ENCODE data around the gene CYFIP1. TPM values are rescaled to one million over a fixed set of nuclear protein-coding genes. Genes with fewer than 3 reads are reported as not detected.

Gene CYFIP1
- total RNA-seq, 1 donor from 2014 or later, result 116 TPM

DNA sequence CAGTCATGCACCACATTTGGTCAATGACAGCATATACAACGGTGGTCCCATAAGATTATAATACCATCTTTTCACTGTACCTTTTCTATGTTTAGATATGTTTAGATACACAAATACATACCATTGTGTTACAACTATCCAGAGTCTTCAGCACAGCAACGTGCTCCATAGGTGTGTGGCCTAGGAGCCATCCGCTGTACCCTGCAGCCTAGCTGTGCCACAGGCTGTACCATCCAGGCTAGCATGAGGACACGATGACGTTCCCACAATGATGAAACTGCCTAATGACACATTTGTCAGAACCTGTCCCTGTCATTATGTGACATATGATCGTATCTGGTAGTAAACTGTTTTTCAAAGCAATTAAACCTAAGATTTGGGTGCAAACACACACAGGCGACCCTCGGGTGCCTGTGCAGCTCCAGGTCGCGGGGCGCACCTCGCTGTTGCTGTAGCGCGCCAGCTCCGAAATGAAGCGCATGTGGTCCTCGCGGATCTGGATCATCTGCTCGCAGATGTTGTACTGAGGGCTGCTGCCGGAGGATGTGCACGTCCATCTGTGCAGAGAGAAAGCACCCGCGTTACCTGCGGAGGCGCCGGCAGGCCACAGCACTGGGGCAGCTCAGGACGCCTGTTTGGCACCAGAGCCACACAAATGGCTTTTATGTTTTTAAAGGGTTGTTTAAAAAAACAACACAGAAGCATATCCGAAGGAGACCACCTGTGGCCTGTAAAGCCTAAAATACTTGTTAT is 48.2 kb downstream of the CYFIP1 start:
- Histone ChIP-seq H2AFZ (ENCODE audit: low read depth, low read length) (no peak overlapping the region), H3K36me3 (ENCODE audit: insufficient read depth, low read length) (peaks cover 21% of the 10 kb centered on the region), H3K27me3 (ENCODE audit: insufficient read depth, low read length) (no peaks in the 10 kb centered on the region), H3K4me1 (ENCODE audit: insufficient read depth, low read length) (peaks cover 3% of the 10 kb centered on the region), H3K9me3 (ENCODE audit: insufficient read depth, low read depth, low read length) (no peaks in the 10 kb centered on the region), H3K4me2 (ENCODE audit: low read length) (no peak overlapping the region), H4K20me1 (ENCODE audit: insufficient read depth, low read length) (peaks cover 14% of the 10 kb centered on the region), H3K4me3 (ENCODE audit: insufficient read depth, low read depth, low read length) (no peak overlapping the region), H3K27ac (ENCODE audit: low read depth, low read length) (no peak overlapping the region), H3K79me2 (ENCODE audit: insufficient read depth, low read length) (peaks cover 8% of the 10 kb centered on the region), H3K9ac (ENCODE audit: low read length) (no peak overlapping the region)
- no peak for FAIRE-seq
- Mint-ChIP-seq H3K36me3 (ENCODE audit: low read depth, unreplicated experiment) (peaks cover 14% of the 10 kb centered on the region), H3K27me3 (ENCODE audit: low read depth, unreplicated experiment) (no peaks in the 10 kb centered on the region), H3K4me1 (ENCODE audit: low read depth, unreplicated experiment) (peaks cover 1% of the 10 kb centered on the region), H3K27ac (ENCODE audit: unreplicated experiment) (no peak overlapping the region), H3K9me3 (ENCODE audit: unreplicated experiment) (no peaks in the 10 kb centered on the region), H3K4me3 (ENCODE audit: unreplicated experiment) (no peak overlapping the region)
- no peak for TF ChIP-seq EZH2 (IDR thresholded peaks at IDR 0.05; ENCODE audit: insufficient read depth, low read length)
- TF ChIP-seq, protein P1, sequence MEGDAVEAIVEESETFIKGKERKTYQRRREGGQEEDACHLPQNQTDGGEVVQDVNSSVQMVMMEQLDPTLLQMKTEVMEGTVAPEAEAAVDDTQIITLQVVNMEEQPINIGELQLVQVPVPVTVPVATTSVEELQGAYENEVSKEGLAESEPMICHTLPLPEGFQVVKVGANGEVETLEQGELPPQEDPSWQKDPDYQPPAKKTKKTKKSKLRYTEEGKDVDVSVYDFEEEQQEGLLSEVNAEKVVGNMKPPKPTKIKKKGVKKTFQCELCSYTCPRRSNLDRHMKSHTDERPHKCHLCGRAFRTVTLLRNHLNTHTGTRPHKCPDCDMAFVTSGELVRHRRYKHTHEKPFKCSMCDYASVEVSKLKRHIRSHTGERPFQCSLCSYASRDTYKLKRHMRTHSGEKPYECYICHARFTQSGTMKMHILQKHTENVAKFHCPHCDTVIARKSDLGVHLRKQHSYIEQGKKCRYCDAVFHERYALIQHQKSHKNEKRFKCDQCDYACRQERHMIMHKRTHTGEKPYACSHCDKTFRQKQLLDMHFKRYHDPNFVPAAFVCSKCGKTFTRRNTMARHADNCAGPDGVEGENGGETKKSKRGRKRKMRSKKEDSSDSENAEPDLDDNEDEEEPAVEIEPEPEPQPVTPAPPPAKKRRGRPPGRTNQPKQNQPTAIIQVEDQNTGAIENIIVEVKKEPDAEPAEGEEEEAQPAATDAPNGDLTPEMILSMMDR (IDR thresholded peaks at IDR 0.05; ENCODE audit: insufficient read depth, low read depth, low read length), result no peak
- no peak for DNase-seq (ENCODE audit: low read depth)

DNA sequence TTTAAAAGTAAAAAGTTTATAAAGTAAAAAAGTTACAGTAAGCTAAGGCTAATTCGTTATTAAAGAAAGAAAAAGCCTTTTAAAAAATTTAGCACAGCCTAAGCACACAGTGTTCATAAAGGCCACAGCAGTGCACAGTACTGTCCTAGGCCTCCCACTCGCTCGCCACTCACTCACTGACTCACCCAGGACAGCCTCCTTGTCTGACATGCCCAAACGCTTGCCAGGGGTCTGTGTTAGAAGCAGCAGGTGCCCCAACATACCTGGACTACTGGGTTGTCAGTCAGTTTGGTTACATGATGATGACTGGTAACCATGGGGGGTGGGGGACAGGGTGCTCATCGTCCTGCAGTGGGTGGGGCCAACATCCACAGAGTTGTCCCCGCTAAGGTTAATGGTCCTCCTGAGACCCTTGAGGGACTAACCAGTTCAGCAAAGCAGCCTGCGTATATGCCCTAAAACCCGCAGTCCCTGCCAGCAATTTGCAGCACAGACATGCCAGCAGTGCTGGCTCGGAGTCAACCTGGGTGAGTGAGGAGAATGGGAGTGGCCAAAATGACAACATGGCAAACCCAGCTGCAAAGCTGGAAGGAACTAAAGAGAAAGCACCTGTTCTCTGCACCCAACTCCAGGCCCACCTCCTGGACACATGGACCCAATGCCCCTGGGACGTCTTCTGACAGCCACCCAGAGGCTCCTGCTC is 49.2 kb downstream of the CYFIP1 start:
- H3K4me3 ChIP-seq (ENCODE audit: insufficient read depth, low read depth, low read length), result no peak overlapping the region
- H3K4me3 Mint-ChIP-seq (ENCODE audit: unreplicated experiment), result no peak overlapping the region
- H3K4me1 Mint-ChIP-seq (ENCODE audit: low read depth, unreplicated experiment), result peaks cover 1% of the 10 kb centered on the region
- FAIRE-seq (no peak), DNase-seq (ENCODE audit: low read depth) (peak; percentile 18)
- no peaks in the 10 kb centered on the region for H3K9me3 ChIP-seq (ENCODE audit: insufficient read depth, low read depth, low read length)
- no peak overlapping the region for H3K4me2 ChIP-seq (ENCODE audit: low read length)
- H3K9ac ChIP-seq (ENCODE audit: low read length), result no peak overlapping the region
- peaks cover 19% of the 10 kb centered on the region for H3K36me3 ChIP-seq (ENCODE audit: insufficient read depth, low read length)
- H3K36me3 Mint-ChIP-seq (ENCODE audit: low read depth, unreplicated experiment), result peaks cover 15% of the 10 kb centered on the region
- H3K9me3 Mint-ChIP-seq (ENCODE audit: unreplicated experiment), result no peaks in the 10 kb centered on the region
- peaks cover 3% of the 10 kb centered on the region for H3K4me1 ChIP-seq (ENCODE audit: insufficient read depth, low read length)
- H3K27me3 Mint-ChIP-seq (ENCODE audit: low read depth, unreplicated experiment), result no peaks in the 10 kb centered on the region
- no peak overlapping the region for H3K27ac ChIP-seq (ENCODE audit: low read depth, low read length)
- peaks cover 8% of the 10 kb centered on the region for H3K79me2 ChIP-seq (ENCODE audit: insufficient read depth, low read length)
- H3K27ac Mint-ChIP-seq (ENCODE audit: unreplicated experiment), result no peak overlapping the region
- no peaks in the 10 kb centered on the region for H3K27me3 ChIP-seq (ENCODE audit: insufficient read depth, low read length)
- H4K20me1 ChIP-seq (ENCODE audit: insufficient read depth, low read length), result peaks cover 6% of the 10 kb centered on the region
- TF ChIP-seq, protein P1 (IDR thresholded peaks at IDR 0.05; ENCODE audit: insufficient read depth, low read depth, low read length), result no peak
- TF ChIP-seq EZH2 (IDR thresholded peaks at IDR 0.05; ENCODE audit: insufficient read depth, low read length), result no peak
- no peak overlapping the region for H2AFZ ChIP-seq (ENCODE audit: low read depth, low read length)

Data from astrocyte (in vitro differentiated cells and primary cell).